Inferior parietal cortex (tissue), 1 donor: Measurements from ENCODE around the gene RBM38.

Experiments used
- DNase-seq: peaks from one replicate; pipeline ENCODE4 v3.0.0-alpha.2; 2016; ENCODE audit errors: extremely low spot score

Gene RBM38

GRCh38 chr20:57403216-57403615 lies 12.0 kb downstream of the RBM38 start:
- DNase-seq = no peak

DNA sequence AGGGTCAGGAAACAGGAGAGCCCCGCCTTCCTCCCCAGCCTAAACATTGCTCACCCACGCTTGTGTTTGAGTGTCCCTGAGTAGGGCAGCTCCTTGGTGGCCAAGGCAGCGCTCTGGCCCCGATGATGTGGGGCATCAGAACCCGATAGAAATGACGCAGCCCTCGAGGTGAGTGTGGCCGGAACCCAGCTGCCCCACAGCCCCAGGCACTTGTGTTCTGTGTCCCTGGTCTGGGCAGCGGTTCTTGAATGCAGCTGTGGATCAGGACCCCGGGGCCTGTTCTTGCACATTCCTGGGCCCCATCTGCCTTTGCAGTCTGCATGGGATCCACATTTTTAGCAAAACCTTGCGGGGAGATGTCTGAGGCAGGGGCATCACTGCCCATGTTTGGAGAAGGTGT lies 12.8 kb downstream of the RBM38 start:
- no peak for DNase-seq

- no peak for DNase-seq
Observed at GRCh38 chr20:57404419-57405072, 13.3 kb downstream of the RBM38 start.

GRCh38 chr20:57405236-57406016 lies 14.2 kb downstream of the RBM38 start:
- no peak for DNase-seq

DNA sequence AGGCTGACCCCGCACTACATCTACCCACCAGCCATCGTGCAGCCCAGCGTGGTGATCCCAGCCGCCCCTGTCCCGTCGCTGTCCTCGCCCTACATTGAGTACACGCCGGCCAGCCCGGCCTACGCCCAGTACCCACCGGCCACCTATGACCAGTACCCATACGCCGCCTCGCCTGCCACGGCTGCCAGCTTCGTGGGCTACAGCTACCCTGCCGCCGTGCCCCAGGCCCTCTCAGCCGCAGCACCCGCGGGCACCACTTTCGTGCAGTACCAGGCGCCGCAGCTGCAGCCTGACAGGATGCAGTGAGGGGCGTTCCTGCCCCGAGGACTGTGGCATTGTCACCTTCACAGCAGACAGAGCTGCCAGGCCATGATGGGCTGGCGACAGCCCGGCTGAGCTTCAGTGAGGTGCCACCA lies 16.4 kb downstream of the RBM38 start:
- DNase-seq = no peak

- no peak for DNase-seq
Observed at GRCh38 chr20:57408131-57408530, 16.9 kb downstream of the RBM38 start.

- DNase-seq = no peak
Observed at GRCh38 chr20:57408536-57409233, 17.5 kb downstream of the RBM38 start.

DNA sequence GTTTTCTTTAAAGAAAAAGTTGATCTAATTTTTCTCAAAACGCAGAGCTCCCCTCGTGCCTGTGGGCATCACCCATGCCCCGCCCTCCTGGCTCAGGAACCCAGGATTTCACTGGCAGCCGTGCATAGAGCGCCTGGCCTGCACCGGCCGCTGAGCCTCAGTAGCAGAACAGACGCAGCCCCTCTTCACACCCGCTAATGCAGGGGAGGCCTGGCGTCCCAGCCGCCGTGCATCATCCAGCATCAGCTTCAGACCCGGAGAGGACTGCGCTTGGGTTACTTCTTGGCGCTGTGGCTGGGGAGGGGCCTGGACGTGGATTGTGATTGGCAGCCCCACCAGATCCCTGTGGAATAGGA lies 18.1 kb downstream of the RBM38 start:
- DNase-seq = no peak

DNA sequence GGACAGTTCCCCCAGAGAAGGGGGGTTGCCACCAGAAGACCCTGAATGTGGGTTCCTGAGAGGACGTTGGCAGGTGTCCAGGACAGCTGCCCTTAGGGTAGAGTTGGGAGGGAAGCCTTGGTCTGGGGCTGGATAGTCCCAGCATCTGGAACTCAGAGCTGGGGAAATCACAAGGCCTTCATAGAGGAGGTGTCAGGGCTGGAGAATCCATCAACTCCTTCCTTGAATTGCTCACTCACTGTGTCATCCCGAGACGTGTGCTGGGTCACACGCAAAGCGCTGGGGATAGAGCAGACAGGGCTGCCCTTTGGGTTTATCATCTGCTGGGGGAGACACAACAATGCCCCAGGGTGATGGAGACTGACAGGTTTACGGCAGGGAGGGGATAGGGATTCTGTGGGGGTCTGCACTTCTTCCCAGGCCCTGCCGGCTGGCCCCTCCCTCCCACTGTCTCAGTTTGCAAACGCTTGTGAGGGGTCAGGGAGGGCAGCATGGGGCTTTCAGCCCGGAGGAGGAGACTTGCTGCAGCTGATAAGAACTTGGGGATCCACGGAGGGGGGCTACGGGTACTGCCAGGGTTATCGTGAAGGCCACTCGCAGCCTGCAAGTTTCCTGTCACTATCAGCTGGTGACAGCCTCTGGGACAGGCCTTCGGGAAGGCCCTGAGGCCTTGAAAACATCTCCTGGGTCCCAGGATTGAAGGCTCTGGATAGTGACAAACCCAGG lies 18.6 kb downstream of the RBM38 start:
- no peak for DNase-seq

DNA sequence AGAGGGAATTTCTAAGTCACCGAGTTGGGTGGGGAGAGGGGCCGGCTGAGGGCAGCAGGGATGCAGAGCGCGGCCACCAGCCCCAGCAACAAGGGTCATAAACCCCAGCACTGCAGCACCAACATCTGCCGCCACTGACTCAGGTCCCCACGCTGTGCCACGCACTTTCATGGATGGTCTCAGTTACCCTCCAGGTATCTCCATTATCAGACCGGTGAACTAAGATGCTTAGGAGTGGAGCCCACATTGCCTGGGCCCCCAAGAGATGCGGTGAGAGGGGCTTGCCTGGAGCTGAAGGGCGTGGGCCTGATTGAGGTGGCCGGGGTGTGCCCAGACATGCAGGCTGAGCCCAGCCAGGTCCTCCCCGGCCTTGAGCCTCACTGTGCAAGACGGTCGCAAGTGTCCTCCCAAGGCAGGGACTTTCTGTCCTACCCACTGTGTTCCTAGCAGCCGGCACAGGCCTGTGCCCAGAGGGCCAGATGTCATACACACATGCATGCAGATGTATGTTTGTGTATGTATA lies 19.3 kb downstream of the RBM38 start:
- DNase-seq = no peak

GRCh38 chr20:57410924-57411323 lies 19.7 kb downstream of the RBM38 start:
- no peak for DNase-seq

DNA sequence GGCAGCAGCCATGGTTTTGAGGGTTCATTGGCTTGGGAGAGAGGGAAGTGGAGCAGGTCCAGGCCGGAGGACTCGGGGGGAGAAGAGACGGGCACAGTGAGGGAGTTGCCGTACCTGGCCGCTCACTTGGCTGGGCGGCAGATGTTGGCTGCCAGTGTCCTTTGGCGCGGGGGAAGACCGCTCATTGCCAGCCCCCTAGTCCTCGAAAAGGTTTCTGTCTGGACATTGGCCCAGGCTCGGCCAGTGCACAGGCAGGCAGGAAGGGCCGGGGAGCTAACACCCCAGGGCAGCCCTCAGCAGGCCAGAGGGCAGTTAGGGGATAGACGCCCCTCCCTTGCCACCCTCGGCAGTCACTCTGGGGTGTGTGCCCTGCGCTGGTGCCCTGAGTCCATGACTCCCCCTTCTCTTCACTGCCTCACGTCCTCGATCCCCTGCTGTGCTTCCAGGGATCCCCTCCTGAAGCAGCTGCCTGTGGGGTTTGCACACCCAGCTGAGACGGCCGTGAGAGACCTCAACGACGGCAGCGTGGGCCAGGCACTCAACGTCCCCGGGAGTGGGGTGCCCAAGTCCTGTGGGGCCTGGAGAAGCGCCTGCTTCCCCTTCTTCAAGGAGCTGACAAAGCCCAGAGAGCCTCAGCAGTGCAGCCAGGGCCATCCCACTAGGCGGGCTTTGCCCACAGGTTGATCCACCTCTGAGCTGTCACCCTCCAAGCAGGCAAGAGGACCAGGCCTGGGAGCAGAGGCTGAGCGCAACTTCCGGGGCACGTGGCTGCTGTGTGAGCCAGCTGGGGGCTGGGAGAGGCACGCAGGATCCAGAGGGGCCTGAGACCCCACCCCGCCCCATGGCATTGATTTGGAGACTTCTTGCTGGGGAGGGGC lies 20.4 kb downstream of the RBM38 start:
- no peak for DNase-seq

GRCh38 chr20:57412347-57413029 lies 21.3 kb downstream of the RBM38 start:
- no peak for DNase-seq

- no peak for DNase-seq
Observed at GRCh38 chr20:57413986-57414385, 22.8 kb downstream of the RBM38 start.

GRCh38 chr20:57414867-57415592 lies 23.8 kb downstream of the RBM38 start:
- DNase-seq = no peak

DNA sequence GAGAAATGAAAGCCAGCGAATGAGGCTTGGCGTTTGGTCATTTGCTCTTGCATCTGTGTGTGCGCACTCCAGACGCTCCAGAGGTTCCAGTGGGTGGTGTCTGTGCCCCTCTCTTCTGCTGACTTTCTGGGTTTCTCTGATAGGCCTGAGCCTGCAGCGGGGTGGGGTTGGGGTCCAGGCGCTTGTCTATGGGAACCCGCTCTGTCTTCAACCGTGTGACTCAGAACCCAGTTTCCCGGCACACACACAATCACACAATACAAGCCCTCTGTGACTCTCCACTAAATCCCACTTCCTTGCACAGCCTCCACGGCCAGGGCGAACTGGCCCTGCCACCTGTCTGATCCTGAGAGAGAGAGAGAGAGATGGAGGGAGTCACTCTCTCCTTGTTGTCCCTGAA lies 24.6 kb downstream of the RBM38 start:
- no peak for DNase-seq

DNA sequence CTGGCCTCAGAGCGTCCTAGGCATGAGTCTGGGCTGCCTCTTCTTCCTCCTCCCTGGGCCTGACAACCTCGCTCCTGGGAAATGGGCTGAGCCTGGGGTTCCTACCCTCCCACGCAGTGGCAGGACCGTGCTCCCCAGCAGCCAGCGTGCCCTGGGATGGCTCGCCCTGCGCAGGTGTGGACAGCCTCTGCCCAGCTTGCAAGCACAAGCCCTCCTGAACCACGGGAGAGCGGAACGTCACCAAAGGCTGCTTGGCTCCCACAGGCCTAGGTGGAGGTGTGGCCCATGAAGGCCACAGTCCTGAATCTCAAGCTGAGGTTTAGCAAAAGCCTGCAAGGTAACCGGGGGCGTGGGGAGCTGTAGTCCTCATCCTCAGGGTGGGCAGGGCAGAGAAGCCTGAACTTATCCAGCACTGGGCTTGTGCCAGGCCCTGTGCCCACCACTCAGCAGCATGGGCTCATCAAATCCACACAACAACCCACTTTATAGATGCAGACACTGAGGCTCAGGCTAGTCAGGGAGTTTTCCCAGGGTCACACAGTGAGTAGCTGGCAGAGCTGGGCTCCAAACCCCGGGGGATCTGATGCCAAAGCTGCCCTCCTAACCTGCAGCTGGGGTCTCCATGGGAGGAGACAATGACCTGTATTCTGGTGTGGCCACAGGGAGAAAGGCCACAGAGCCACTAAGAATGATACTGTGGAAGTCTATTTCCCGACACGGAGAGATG lies 25.3 kb downstream of the RBM38 start:
- no peak for DNase-seq

DNA sequence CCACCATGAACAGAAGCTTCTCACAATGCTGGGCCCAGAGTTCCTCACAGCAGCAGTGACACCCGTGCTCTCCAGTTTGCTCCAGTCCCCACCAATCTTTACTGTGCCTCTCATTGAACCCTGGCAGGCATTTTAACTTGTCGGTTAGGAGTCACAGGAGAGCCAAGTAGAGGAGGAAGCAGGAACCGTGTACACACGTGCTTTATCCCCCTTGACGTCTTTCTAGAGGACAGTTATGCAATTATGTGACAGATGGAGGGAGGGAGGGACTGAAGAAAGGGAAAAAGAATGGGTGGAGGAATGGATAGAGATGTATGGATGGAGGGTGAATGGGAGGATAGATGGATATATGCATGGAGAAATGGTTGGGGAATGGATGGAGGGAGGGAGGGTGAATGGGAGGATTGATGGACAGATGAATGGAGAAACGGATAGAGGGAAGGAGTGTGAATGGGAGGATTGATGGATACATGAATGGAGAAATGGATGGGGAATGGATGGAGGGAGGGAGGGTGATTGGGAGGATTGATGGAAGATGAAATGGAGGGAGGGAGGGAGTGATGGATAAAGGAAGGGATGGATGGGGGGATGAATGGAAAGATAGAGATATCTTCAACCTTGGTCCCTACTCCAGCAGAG lies 26.0 kb downstream of the RBM38 start:
- no peak for DNase-seq
